ENCODE results near the gene GNG4. TPM values are rescaled to one million over a fixed set of nuclear protein-coding genes. Genes with fewer than 3 reads are reported as not detected.

The GNG4 gene
- total and polyA plus RNA-seq, 3 donors from 2014 or later = 2.9 to 3.3 (median 3.2) TPM

GRCh38 chr1:235503403-235504121 lies 146.0 kb downstream of the GNG4 start:
- no peaks in the 10 kb centered on the region for H3K4me1 ChIP-seq
- peak overlapping the region; percentile 79 to 90 for H3K4me3 ChIP-seq
- no peaks in the 10 kb centered on the region for H3K36me3 ChIP-seq (ENCODE audit: low read depth, missing control alignments)
- DNase-seq = peak; percentile 72
- no peak for TF ChIP-seq CTCF (IDR thresholded peaks at IDR 0.05)
- TF ChIP-seq POLR2A (IDR thresholded peaks at IDR 0.05) = no peak
- peak overlapping the region; percentile 95 to 96 for H3K27ac ChIP-seq
- intact Hi-C loops (cut with DNase I; ENCODE audit: low total_unique reads) = no loop called here
- WGBS, 2 donors = 0 to 2% methylated on average over 39 to 48 of the region's 49 CpGs
- no peaks in the 10 kb centered on the region for H3K9me3 ChIP-seq
- H3K27me3 ChIP-seq = no peaks in the 10 kb centered on the region

- intact Hi-C loops (cut with DNase I; ENCODE audit: low total_unique reads) = no loop called here
- Histone ChIP-seq H3K36me3 (ENCODE audit: low read depth, missing control alignments) (no peaks in the 10 kb centered on the region), H3K4me1 (no peaks in the 10 kb centered on the region), H3K9me3 (no peaks in the 10 kb centered on the region), H3K27ac (peak overlapping the region; percentile 95 to 96), H3K27me3 (no peaks in the 10 kb centered on the region), H3K4me3 (peak overlapping the region; percentile 79 to 90)
- 11 to 15% methylated on average over 5 of the region's 5 CpGs for WGBS, 2 donors
- DNase-seq = no peak
- TF ChIP-seq CTCF (IDR thresholded peaks at IDR 0.05) = no peak
- no peak for TF ChIP-seq POLR2A (IDR thresholded peaks at IDR 0.05)
Measured at GRCh38 chr1:235502601-235503402, 146.8 kb downstream of the GNG4 start.

- H3K27ac ChIP-seq = no peak overlapping the region
- no peak for TF ChIP-seq POLR2A (IDR thresholded peaks at IDR 0.05)
- no peak for TF ChIP-seq CTCF (IDR thresholded peaks at IDR 0.05)
- no peaks in the 10 kb centered on the region for H3K27me3 ChIP-seq
- no peaks in the 10 kb centered on the region for H3K9me3 ChIP-seq
- no peaks in the 10 kb centered on the region for H3K36me3 ChIP-seq (ENCODE audit: low read depth, missing control alignments)
- no peaks in the 10 kb centered on the region for H3K4me1 ChIP-seq
- 84 to 85% methylated on average over 5 of the region's 5 CpGs for WGBS, 2 donors
- H3K4me3 ChIP-seq = no peak overlapping the region
- no peak for DNase-seq
- intact Hi-C loops (cut with DNase I; ENCODE audit: low total_unique reads) = no loop called here
Measured at GRCh38 chr1:235500971-235501540, 148.5 kb downstream of the GNG4 start.

Small RNA genes lying within 50 kb of the gene (small RNA-seq; reads per million reads assigned to genes)
- 0 reads per million in 2 donors for gene MTCO3P46
- gene MTND4LP21 = 0 reads per million in 2 donors

Other genes starting within 250 kb of the GNG4 start
- gene B3GALNT2, start 145.3 kb downstream of the GNG4 start, total RNA-seq = 10 to 100 TPM; 32.3 to 62.5 TPM
- 18.3 TPM for gene B3GALNT2, start 145.3 kb downstream of the GNG4 start, polyA plus RNA-seq (ENCODE audit: insufficient read depth, low read depth, low replicate concordance)
- gene LYST, start 217.1 kb upstream of the GNG4 start, total RNA-seq = 10 to 100 TPM; 60.9 to 69.1 TPM
- 22.9 TPM for gene LYST, start 217.1 kb upstream of the GNG4 start, polyA plus RNA-seq (ENCODE audit: insufficient read depth, low read depth, low replicate concordance)